ENCODE results near the gene CAMK1G.

CAMK1G gene

DNA sequence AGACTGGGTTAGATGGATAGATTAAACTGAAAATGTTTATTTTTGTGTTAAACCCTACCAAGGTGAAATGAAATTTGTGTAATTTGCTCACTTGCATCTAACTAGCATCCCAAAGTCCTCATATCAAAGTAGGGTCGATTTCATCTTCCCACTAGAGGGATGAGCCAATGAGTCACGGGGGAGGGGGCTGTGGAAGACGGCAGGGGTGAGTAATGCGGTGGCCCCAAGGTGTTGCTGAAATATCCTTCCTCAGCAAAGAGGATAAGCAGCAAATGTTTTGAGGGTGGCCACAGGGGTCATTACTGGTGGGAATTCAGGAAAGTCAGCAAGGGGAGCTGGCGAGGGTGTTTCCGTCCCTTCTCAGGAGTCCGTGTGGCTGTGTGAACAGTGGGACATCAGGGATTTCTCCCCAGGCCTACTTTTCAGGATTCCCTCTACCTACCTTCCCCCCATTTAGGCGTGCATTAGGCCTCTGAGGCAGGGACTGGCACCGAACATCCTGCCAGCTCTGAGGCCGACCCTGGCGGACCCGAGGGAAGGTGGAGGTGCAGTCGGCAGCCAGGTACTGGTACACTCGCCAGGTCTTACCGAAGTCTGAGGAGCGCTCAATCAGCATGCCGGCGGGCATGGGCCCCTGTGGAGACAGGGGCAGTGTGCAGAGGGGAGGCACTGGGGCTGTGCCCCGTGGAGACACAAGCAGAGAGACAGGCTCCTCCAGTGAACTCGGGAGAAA, 50.7 kb downstream of the CAMK1G start:
- DNase-seq (ENCODE audit: insufficient read length, low spot score): no peak
- no peak for TF ChIP-seq POLR2A (IDR thresholded peaks at IDR 0.05; ENCODE audit: low read depth, low read length)
- FAIRE-seq: no peak

GRCh38 chr1:209635850-209636249, 52.3 kb downstream of the CAMK1G start:
- TF ChIP-seq POLR2A (IDR thresholded peaks at IDR 0.05; ENCODE audit: low read depth, low read length): no peak
- FAIRE-seq (no peak), DNase-seq (ENCODE audit: insufficient read length, low spot score) (no peak)

DNA sequence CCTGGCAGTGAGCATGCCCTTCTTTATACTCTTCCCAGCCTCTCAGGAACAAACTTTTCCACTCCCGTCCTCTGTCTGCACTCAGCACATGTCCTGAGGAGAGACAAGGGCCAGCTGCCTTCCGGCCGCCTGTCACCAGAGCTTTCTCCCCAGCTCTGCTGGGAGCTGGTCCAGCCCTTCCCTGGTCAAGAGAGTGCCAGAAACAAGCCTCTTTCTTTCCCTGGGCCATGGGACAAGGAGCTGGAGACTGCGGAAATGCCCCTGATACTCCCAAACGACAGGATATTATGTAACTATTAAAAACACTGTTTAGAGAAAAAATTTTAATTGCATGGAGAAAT, 58.3 kb downstream of the CAMK1G start:
- no peak for FAIRE-seq
- no peak for DNase-seq (ENCODE audit: insufficient read length, low spot score)
- TF ChIP-seq POLR2A (IDR thresholded peaks at IDR 0.05; ENCODE audit: low read depth, low read length): no peak

- FAIRE-seq (no peak), DNase-seq (ENCODE audit: insufficient read length, low spot score) (no peak)
- no peak for TF ChIP-seq POLR2A (IDR thresholded peaks at IDR 0.05; ENCODE audit: low read depth, low read length)
These were observed 59.3 kb downstream of the CAMK1G start for GRCh38 chr1:209642816-209643215.

GRCh38 chr1:209643285-209644020, 59.9 kb downstream of the CAMK1G start:
- FAIRE-seq: no peak
- DNase-seq (ENCODE audit: insufficient read length, low spot score): no peak
- TF ChIP-seq POLR2A (IDR thresholded peaks at IDR 0.05; ENCODE audit: low read depth, low read length): no peak

GRCh38 chr1:209645574-209646452, 62.3 kb downstream of the CAMK1G start:
- no peak for TF ChIP-seq POLR2A (IDR thresholded peaks at IDR 0.05; ENCODE audit: low read depth, low read length)
- FAIRE-seq: no peak
- DNase-seq (ENCODE audit: insufficient read length, low spot score): no peak

GRCh38 chr1:209646558-209646957, 63.0 kb downstream of the CAMK1G start:
- TF ChIP-seq POLR2A (IDR thresholded peaks at IDR 0.05; ENCODE audit: low read depth, low read length): no peak
- DNase-seq (ENCODE audit: insufficient read length, low spot score): no peak
- no peak for FAIRE-seq

GRCh38 chr1:209647156-209647555, 63.6 kb downstream of the CAMK1G start:
- TF ChIP-seq POLR2A (IDR thresholded peaks at IDR 0.05; ENCODE audit: low read depth, low read length): no peak
- FAIRE-seq (no peak), DNase-seq (ENCODE audit: insufficient read length, low spot score) (no peak)

- no peak for DNase-seq (ENCODE audit: insufficient read length, low spot score)
- FAIRE-seq: no peak
- TF ChIP-seq POLR2A (IDR thresholded peaks at IDR 0.05; ENCODE audit: low read depth, low read length): no peak
These were observed 64.8 kb downstream of the CAMK1G start for GRCh38 chr1:209648346-209648745.

GRCh38 chr1:209648931-209649776, 65.6 kb downstream of the CAMK1G start:
- peak; percentile 41 for FAIRE-seq
- no peak for DNase-seq (ENCODE audit: insufficient read length, low spot score)
- no peak for TF ChIP-seq POLR2A (IDR thresholded peaks at IDR 0.05; ENCODE audit: low read depth, low read length)

DNA sequence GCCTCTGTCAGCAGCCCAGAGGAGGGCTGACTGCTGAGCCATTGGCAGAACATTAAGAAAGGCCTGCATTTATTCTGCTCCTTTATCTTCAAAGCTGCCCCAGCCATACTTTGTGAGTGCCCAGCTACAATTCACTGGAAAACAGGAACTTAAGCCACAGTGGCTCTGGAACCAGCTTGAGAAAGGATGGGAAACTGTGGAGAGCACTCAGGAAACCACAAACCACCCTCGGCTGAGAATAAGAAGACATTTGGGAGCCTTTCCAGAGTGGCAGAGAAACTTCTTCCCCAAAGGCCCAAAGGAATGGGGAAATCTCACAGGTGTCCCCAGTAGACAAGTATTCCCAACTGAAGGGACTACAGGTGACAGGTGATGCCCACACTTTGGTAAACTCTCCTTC, 66.9 kb downstream of the CAMK1G start:
- no peak for TF ChIP-seq POLR2A (IDR thresholded peaks at IDR 0.05; ENCODE audit: low read depth, low read length)
- no peak for DNase-seq (ENCODE audit: insufficient read length, low spot score)
- FAIRE-seq: no peak

- no peak for FAIRE-seq
- no peak for DNase-seq (ENCODE audit: insufficient read length, low spot score)
- no peak for TF ChIP-seq POLR2A (IDR thresholded peaks at IDR 0.05; ENCODE audit: low read depth, low read length)
These were observed 67.6 kb downstream of the CAMK1G start for GRCh38 chr1:209651138-209651587.

GRCh38 chr1:209652121-209652735, 68.7 kb downstream of the CAMK1G start, which contains the start of gene LAMB3:
LAMB3 (minus strand) TSS chr1:209652425; CDS start chr1:209650944, 1,481 bp downstream.
- FAIRE-seq (no peak), DNase-seq (ENCODE audit: insufficient read length, low spot score) (no peak)
- no peak for TF ChIP-seq POLR2A (IDR thresholded peaks at IDR 0.05; ENCODE audit: low read depth, low read length)

Data from H54 (cell line).